ENCODE measurements around the gene RAB11A. TPM values are rescaled to one million over a fixed set of nuclear protein-coding genes. Genes with fewer than 3 reads are reported as not detected.
A peak's percentile ranks its signal among the peaks of the same experiment; 100 is the strongest.

The RAB11A gene
- polyA plus RNA-seq, 4 donors = 259 to 314 (median 305) TPM

- no peak for DNase-seq (ENCODE audit: low read depth in 4 of 4, low spot score in 3 of 4)
These were observed 46.0 kb downstream of the RAB11A start for GRCh38 chr15:65914981-65915925.

GRCh38 chr15:65916041-65916663 is 46.9 kb downstream of the RAB11A start:
- DNase-seq (ENCODE audit: low read depth in 4 of 4, low spot score in 3 of 4) = no peak

GRCh38 chr15:65916664-65917406 is 47.5 kb downstream of the RAB11A start:
- DNase-seq (ENCODE audit: low read depth in 4 of 4, low spot score in 3 of 4) = peak; percentile 32 to 62 (median 41)

GRCh38 chr15:65917407-65917756 is 48.1 kb downstream of the RAB11A start:
- no peak for DNase-seq (ENCODE audit: low read depth in 4 of 4, low spot score in 3 of 4)

GRCh38 chr15:65917936-65918335 is 48.6 kb downstream of the RAB11A start:
- DNase-seq (ENCODE audit: low read depth in 4 of 4, low spot score in 3 of 4) = no peak

GRCh38 chr15:65918357-65918920 is 49.1 kb downstream of the RAB11A start:
- no peak for DNase-seq (ENCODE audit: low read depth in 4 of 4, low spot score in 3 of 4)

GRCh38 chr15:65918945-65919344 is 49.7 kb downstream of the RAB11A start:
- DNase-seq (ENCODE audit: low read depth in 4 of 4, low spot score in 3 of 4) = no peak

- DNase-seq (ENCODE audit: low read depth in 4 of 4, low spot score in 3 of 4) = no peak
These were observed 50.1 kb downstream of the RAB11A start for GRCh38 chr15:65919353-65919752.

GRCh38 chr15:65920121-65920520 is 50.8 kb downstream of the RAB11A start:
- DNase-seq (ENCODE audit: low read depth in 4 of 4, low spot score in 3 of 4) = no peak

- DNase-seq (ENCODE audit: low read depth in 4 of 4, low spot score in 3 of 4) = no peak
These were observed 51.6 kb downstream of the RAB11A start for GRCh38 chr15:65920825-65921309.

- no peak for DNase-seq (ENCODE audit: low read depth in 4 of 4, low spot score in 3 of 4)
These were observed 52.5 kb downstream of the RAB11A start for GRCh38 chr15:65921780-65922179.

GRCh38 chr15:65922621-65923020 is 53.3 kb downstream of the RAB11A start:
- DNase-seq (ENCODE audit: low read depth in 4 of 4, low spot score in 3 of 4) = no peak

- no peak for DNase-seq (ENCODE audit: low read depth in 4 of 4, low spot score in 3 of 4)
These were observed 54.0 kb downstream of the RAB11A start for GRCh38 chr15:65923264-65923663.

GRCh38 chr15:65924004-65924403 is 54.7 kb downstream of the RAB11A start:
- DNase-seq (ENCODE audit: low read depth in 4 of 4, low spot score in 3 of 4) = no peak

GRCh38 chr15:65925338-65925737 is 56.0 kb downstream of the RAB11A start:
- DNase-seq (ENCODE audit: low read depth in 4 of 4, low spot score in 3 of 4) = no peak

GRCh38 chr15:65926459-65926858 is 57.2 kb downstream of the RAB11A start:
- DNase-seq (ENCODE audit: low read depth in 4 of 4, low spot score in 3 of 4) = no peak

GRCh38 chr15:65926899-65927298 is 57.6 kb downstream of the RAB11A start:
- no peak for DNase-seq (ENCODE audit: low read depth in 4 of 4, low spot score in 3 of 4)

- DNase-seq (ENCODE audit: low read depth in 4 of 4, low spot score in 3 of 4) = no peak
These were observed 58.3 kb downstream of the RAB11A start for GRCh38 chr15:65927545-65927944.

- DNase-seq (ENCODE audit: low read depth in 4 of 4, low spot score in 3 of 4) = no peak
These were observed 60.3 kb downstream of the RAB11A start for GRCh38 chr15:65929573-65929972.

- no peak for DNase-seq (ENCODE audit: low read depth in 4 of 4, low spot score in 3 of 4)
These were observed 60.8 kb downstream of the RAB11A start for GRCh38 chr15:65930134-65930533.

- no peak for DNase-seq (ENCODE audit: low read depth in 4 of 4, low spot score in 3 of 4)
These were observed 61.9 kb downstream of the RAB11A start for GRCh38 chr15:65931221-65931620.

All from right renal pelvis (tissue), 4 donors.